Fibroblast of the aortic adventitia (primary cell): ENCODE measurements around the gene TBX1. TPM values are rescaled to one million over a fixed set of nuclear protein-coding genes. Genes with fewer than 3 reads are reported as not detected.

ENCODE experiments used
- total RNA-seq: library from RNA; depleted of rRNA; stranded (reverse); fragments of >200 nt; gene quantifications from 2 replicates; pipeline ENCODE4 v1.2.3, GENCODE V29; 2012; ENCODE audit warnings: low replicate concordance

The TBX1 gene
- total RNA-seq, 1 donor = 2.8 TPM

Other genes with a start within 250 kb of the TBX1 start
- 0.27 and 1.6 TPM in 2 replicates for gene CLDN5, start 236.4 kb upstream of the TBX1 start, total RNA-seq
- 18.4 and 62.3 TPM in 2 replicates for gene SEPTIN5, start 46.3 kb upstream of the TBX1 start, total RNA-seq
- gene GP1BB, start 37.2 kb upstream of the TBX1 start, total RNA-seq = 2.1 and 20.1 TPM in 2 replicates
- gene GNB1L, start 94.1 kb downstream of the TBX1 start, total RNA-seq = 4.0 and 5.2 TPM in 2 replicates
- gene RTL10, start 94.1 kb downstream of the TBX1 start, total RNA-seq = 5.9 and 10.8 TPM in 2 replicates
- 120 and 151 TPM in 2 replicates for gene COMT, start 181.0 kb downstream of the TBX1 start, total RNA-seq
- gene TXNRD2, start 181.0 kb downstream of the TBX1 start, total RNA-seq = 16.4 and 16.8 TPM in 2 replicates